Esophagus mucosa (tissue), 1 donor: Measurements from ENCODE around the gene RCC1. TPM values are rescaled to one million over a fixed set of nuclear protein-coding genes. Genes with fewer than 3 reads are reported as not detected.

ENCODE experiments used
- total RNA-seq: library from RNA; stranded (reverse); gene quantifications from one replicate; pipeline ENCODE4 v1.2.4, GENCODE V29; 2023
- donor health status: DM: yes; HTN: yes; CAD: no.

RCC1 gene
- total RNA-seq, 1 donor from 2014 or later = 33.3 TPM

Other genes with a start within 250 kb of the RCC1 start
- 26.2 TPM for gene SESN2, start 246.5 kb upstream of the RCC1 start, total RNA-seq
- gene MED18, start 177.0 kb upstream of the RCC1 start, total RNA-seq = 15.5 TPM
- 56.3 TPM for gene PHACTR4, start 136.3 kb upstream of the RCC1 start, total RNA-seq
- 24.3 TPM for gene TRNAU1AP, start 47.0 kb downstream of the RCC1 start, total RNA-seq
- gene RAB42, start 86.2 kb downstream of the RCC1 start, total RNA-seq = 0.40 TPM
- gene TAF12, start 137.0 kb downstream of the RCC1 start, total RNA-seq = 16.5 TPM
- not detected for gene RNU11, start 142.6 kb downstream of the RCC1 start, total RNA-seq
- gene GMEB1, start 162.7 kb downstream of the RCC1 start, total RNA-seq = 11.1 TPM
- gene YTHDF2, start 230.9 kb downstream of the RCC1 start, total RNA-seq = 61.2 TPM